Measurements from ENCODE around the gene FLAD1.
A peak's percentile ranks its signal among the peaks of the same experiment; 100 is the strongest.

The FLAD1 gene

DNA sequence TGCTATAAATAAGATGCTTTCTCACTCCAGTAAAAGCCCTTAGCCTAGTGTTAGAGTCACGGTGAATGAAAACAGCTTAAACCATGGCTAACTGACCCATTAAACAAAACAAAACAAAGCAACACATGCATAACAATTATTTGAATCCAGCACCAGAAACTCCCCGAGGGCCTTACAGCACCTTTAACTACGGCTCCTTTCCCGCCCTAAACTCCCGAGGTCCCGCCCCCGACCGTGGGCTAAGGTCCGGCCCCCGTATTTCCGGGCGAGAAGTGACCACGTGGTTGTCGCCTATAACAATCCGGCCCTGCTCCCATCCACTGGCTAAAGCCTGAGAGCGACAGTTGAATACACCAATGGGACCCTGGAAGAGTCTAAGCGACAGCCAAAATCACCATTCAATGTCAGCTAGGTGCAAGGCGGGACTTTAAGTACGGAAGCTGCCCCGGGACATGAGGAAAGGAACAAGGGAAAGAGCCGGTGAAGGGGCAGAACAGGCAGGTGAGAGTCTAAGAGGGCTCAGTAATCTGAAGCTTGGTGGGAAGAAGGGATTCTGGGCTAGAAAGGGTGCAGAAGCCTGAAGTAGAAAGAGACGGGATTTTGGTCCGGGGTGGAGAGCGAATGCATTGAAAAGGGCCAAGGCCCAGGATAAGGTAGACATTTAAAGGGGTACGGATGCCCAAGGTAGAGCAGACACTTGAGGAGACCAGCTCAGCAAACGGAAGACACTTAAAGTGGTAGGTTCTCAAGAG is at the start of gene FLAD1:
Gene FLAD1 (plus strand): TSS at position 448 of the 752 bp plus-strand sequence. CDS start 351 bp downstream, outside the sequence.
- peak; percentile 90 for DNase-seq (ENCODE audit: low read depth)

DNA sequence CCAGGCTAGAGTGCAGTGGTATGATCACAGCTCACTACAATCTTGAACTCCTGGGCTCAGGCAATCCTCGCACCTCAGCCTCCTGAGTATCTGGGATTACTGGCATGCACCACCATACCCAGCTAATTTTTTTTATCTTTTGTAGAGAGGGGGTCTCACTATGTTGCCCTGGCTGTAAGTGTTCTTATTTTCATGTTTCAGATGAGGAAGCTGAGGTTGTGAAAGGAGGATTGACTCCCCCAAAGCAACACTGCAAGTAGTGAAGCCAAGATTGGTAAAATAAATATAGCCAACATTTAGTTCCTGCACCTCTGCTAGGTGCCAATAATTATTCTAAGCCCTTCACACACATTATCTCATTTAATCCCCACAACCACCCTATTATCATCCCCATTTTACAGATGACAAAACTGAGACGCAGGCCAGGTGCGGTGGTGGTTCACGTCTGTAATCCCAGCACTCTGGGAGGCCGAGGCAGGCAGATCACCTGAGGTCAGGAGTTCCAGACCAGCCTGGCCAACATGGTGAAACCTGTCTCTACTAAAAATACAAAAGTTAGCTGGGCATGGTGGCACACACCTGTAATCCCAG is 48.7 kb upstream of the FLAD1 start:
- DNase-seq (ENCODE audit: low read depth) = no peak

DNA sequence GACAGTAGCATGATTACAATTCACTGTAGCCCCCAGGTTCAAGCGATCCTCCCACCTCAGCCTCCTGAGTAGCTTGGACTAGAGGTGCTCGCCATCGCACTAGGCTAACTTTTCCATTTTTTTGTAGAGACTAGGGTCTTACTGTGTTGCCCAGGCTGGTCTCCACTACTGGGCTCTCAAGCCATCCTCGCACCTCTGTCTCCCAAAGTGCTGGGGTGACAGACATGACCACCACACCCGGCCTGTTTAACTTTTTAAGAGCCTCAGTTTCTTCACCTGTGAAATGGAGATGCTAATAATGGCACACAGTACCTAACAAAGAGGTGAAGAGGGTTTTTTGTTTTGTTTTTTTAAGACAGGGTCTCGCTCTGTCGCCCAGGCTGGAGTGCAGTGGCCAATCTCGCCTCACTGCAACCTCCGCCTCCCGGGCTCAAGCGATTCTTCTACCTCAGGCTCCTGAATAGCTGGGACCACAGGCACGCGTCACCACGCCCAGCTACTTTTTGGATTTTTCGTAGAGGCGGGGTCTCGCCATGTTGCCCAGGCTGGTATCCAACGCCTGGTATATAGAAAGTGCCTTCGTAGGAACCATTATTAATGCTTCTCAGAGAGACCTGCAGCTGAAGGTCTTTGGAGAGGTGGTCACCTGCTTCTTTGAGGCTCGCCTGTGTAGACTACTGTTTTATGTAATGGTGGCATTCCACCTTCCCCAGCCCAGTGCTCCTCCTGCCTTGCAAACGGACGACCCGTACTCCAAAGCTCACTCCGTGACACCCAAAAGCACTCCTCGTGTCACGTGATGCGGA is 47.2 kb upstream of the FLAD1 start:
- DNase-seq (ENCODE audit: low read depth) = no peak

DNA sequence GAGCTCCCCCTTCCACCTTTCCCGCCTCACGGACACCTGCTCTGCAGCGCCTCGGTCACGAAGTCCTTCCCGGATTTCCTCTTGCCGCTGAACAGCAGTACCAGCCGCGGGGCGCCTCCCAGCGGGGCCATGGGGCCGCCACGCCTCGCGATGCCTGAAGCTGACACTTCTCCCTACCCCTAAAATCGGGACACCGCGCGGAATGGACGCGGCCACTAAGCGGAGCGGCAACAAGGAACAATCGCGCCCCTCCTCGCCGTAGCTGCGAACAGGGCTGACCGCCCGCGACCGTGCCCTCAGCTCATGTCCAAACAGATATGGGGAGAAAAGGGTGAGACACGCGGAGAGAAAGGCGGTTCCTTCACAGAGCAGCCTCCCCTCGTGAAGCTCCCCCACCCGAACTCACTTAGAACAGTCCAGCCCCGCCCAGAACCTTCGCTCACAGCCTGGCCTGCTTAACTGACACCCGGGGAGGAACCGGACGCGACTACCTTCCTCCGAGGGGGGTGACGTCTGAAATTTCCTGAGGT is 46.5 kb upstream of the FLAD1 start, which contains the start of gene PMVK:
Gene PMVK (minus strand): TSS at position 165 of the 530 bp plus-strand sequence. CDS start 34 bp downstream, at position 131.
- DNase-seq (ENCODE audit: low read depth) = peak; percentile 92

DNA sequence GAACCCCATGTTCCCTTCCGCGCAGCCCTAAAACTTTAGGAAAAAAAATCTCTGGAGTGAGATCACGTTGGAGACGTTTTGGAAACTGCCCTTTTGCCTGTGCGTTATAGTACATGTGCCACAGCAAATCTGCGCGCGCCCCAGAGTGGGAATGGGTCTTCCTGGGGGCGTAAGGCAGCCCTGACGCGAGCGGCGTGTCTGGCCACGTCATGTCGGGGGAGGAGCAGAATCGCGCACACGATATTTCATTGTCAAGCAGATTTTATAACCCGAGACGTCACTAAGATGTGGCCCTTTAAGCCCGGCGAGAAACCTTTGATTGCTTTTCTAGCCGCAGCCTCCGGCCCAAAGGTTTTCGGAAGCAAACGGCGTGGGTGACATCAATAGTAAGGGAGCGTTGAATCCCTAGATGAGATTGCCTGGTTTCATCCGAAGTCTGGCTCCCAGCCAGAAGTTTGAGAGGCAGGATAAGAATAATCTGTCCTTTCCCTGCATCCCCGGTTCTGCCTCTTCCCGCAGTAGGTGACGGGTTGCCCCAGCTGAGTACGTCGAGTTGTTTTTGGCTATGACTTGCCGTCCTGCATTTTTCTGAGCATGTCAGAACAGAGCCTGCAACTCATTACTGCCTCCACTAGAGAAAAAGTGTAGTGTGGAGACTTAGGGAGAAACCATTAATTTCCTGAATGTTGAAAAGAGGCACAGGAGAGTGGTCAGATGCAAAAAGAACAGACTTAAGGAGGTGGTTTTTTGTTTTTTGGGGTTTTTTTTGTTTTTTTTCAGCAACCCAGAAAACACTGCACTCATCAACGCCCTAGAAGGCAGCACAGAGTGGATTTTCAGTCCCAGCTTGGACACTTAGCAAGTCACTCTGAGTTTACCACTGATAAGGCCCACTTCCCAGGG is 45.8 kb upstream of the FLAD1 start:
- DNase-seq (ENCODE audit: low read depth) = peak; percentile 84

DNA sequence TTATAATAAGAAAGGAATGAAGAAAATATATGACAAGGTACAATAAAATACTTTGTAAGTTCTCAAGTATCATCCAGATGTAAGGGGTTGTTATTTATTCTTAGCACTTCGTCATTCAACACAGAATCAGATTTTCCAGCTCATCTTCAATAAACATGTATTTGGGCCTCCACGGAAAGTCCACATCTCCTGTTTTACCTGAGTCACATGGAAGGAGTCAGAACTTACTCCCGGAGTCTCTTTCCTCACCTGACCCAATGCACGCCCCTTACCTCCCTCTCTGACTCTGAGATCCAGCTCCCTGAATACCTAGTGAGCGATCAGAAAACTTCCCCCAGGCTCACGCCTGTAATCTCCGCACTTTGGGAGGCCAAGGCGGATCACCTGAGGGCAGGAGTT is 45.2 kb upstream of the FLAD1 start:
- no peak for DNase-seq (ENCODE audit: low read depth)

DNA sequence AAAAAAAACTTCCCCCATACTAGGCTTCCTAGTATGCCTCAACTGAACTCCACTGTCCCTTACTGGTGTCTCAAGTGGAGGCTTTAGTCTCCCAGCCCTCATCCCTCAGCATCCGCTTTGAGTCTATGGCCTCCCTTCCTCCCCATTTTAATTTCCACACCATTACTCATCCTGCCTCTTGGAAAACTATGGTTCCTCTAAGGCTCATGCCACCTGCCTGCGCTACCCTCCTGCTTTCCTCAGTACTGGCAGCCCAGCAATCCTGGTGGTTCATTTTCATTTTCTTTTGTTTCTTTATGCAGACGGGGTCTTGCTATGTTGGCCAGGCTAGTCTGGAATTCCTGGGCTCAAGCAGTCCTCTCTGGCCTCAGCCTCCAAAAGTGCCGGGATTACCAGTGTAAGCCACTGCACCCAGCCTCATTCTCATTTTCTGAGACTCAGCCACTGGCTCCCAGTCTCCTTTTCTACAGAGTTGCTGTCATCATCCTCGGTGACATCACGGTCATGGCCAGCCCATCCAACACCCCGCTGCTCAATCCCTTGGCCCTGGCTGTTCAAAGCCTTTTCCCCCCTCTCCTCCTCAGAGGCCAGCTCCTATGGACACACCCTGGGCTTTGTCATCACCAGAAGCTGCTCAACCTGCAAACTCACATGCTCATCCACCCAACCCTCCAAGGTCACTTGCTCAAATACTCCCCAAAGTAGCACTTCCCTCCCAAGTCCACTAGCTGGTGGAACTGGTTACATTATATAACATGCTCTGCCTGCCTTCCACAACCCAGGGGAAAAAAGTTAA is 44.3 kb upstream of the FLAD1 start:
- DNase-seq (ENCODE audit: low read depth) = no peak

DNA sequence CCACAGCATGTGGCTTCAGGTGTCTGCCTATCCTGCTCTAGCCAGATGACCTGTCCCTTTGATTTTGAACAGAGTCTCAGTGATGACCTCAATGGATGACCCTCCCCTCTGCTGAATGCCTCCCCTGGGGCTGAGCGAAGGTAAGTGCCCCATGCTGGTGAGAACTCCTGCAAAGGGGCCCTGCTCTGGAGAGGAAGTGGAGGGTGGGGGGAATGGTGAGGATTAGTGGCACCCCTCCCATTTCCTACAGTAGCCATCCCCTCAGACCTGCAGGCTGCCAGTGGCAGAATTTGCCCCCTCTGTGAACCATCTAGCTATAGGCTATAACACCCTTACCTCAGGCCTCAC is 43.0 kb upstream of the FLAD1 start:
- no peak for DNase-seq (ENCODE audit: low read depth)

DNA sequence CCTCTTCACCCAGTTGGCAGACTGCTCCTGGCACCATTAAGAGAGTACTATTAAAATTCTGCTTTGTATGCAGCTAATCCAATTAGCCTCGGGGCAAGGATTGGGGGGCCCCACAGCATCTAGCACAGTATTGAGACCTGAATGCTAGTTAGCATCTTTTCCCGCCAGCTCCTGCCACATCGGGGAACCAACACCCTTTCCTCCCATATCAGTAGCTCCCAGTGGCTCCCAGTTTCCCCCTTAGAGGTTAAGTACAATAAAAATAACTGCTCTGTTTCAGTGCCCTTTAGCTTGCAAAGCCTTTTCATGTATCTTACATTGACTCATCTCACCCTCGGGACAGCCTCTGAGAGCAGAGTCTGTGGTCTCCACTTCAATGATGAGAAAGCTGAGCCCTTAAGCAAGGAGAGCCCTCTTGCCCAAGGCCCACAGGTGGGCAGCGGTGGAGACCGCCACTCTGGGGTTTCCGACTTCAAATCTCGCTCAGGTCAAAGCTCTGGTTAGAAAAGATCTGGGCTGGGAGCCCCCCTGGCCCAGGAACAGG is 42.4 kb upstream of the FLAD1 start:
- DNase-seq (ENCODE audit: low read depth) = no peak

DNA sequence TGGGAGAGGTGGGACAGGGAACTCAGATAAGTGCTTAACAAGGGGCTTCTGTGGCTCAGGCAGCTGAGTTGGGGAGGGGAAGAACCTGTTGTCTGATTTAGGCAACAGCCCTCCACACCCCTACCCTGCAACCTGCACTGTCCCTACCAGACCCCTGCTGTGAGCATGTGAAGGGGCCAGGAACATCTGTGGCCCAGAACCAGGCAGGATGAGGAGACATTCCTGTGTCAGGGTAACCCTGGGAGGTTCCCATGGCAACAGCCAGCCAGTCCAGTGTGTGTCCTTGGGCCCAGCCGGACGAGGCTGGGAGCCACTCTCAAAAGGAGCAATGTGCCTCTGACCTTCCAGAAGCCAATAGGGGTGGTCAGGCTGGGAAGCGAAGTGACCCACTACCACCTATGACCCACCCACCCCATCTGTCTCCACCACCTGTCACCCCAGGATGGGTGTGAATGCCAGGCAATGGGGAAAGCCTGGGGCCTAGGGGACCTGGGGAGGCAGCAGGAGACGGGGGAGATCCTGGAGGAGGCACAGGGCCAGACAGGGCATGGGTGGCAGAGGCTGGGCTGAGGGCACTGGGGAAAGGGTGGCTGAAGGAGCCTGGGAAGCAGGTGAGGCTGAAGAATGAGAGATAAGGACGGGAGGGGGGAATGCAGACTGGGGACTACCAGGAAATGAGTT is 41.7 kb upstream of the FLAD1 start:
- DNase-seq (ENCODE audit: low read depth) = no peak

DNA sequence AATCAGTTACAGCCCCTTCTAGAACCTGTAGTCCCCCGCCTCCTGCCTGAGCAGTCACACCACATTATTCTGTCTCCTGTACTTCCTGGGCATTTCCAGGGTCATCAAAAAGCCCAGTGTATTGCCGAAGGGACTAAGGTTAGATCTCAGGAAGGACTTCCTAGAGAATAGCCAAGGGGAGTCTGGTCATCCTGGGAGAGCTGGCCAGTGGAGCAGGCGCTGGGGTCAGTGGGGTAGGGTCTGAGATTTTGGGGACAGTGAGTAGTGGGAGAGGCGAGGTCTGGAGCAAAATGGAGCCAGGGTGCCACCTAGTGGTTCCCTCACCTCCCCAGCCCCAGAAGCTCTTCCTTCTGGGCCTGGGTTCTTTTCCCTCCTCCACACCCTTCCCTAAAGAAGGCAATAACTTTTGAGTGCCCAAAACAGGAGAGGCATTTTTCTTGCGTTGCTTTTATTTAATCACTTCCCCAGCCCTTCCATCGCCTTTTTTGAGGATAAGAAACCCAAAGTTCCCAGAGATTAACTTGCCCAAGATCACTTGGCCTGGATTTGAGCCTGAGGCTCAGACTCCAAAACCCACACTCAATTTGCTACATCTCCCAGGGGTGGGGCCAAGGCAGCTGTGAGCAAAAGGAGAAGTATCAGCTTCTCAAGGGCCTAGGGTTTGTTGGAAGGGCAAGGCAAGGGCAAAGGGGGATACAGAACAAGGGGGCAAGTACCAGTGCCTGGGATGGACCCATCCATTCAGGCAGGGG is 39.3 kb upstream of the FLAD1 start:
- DNase-seq (ENCODE audit: low read depth) = no peak

DNA sequence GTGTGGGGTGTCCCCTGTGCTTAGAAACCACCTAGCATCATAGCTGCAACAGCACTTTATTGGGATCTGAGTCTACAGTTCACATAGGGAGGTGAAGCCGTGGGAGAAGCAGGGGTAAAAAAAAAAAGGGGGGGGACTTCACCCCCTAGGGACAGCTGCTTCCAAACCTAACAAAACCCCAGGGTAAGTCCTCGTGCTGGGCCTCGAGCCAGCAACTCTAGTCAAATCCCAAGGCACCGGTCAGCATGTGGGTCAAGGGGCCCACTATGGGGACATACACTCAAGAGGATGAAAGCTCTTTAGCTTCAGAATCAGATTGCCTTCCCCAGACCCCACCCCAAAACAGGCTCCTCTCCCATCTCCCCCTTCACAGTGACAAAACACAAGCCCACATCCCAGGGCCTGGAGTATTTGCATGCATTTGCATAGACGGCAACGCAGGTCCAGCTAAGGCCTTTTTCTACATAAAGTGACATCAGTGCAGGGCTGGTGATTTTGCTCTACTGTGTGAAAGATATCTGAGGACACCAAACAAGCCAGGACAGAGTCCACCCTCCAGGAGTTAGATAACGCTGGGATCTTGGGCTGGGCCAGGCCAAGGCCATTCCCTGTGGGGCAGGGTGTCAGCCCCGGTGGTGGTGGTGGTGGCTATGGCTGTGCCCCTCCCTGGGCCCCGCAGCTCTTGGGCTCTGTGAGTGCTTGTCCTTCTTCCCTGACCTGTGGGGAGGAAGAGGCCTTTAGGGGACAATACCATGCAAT is 38.6 kb upstream of the FLAD1 start:
- DNase-seq (ENCODE audit: low read depth) = no peak

DNA sequence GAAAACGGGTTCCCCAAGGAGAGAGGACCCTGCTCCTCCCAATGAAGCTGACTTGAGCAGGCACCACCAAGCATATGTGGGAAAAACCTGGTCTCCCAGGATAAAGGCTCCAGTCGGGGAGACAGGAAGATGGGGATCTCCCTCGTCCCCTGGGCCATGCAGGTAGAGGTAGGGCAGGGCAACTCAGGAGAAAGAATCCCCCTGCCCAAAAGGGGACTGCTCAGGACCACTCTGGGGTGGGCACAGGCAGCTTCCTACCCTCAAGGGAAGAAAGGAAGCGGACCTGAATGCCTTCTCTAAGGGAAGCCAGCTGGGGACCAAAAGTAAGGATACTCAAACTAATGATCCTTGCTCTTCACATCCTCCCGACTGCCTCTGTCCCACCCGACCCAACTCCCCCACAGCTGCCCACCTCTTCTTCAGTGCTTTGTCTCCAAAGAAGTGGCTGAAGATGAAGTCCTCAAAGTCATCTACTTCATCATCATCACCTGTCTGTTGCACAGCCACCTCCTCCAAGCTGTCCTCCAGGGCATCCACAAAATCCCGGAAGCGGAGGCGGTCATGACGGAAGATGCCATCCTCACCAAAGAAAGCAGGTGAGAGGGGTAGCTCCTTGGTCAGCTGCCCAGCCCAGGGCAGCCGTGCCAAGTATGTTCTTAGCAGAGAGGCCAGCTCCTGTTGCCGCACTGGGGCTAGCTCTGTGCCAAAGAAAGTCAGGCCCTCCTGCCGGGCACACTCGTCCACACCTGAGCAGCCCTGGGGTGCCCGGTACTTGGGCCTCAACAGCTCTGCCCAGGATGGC is 37.8 kb upstream of the FLAD1 start:
- DNase-seq (ENCODE audit: low read depth) = no peak

DNA sequence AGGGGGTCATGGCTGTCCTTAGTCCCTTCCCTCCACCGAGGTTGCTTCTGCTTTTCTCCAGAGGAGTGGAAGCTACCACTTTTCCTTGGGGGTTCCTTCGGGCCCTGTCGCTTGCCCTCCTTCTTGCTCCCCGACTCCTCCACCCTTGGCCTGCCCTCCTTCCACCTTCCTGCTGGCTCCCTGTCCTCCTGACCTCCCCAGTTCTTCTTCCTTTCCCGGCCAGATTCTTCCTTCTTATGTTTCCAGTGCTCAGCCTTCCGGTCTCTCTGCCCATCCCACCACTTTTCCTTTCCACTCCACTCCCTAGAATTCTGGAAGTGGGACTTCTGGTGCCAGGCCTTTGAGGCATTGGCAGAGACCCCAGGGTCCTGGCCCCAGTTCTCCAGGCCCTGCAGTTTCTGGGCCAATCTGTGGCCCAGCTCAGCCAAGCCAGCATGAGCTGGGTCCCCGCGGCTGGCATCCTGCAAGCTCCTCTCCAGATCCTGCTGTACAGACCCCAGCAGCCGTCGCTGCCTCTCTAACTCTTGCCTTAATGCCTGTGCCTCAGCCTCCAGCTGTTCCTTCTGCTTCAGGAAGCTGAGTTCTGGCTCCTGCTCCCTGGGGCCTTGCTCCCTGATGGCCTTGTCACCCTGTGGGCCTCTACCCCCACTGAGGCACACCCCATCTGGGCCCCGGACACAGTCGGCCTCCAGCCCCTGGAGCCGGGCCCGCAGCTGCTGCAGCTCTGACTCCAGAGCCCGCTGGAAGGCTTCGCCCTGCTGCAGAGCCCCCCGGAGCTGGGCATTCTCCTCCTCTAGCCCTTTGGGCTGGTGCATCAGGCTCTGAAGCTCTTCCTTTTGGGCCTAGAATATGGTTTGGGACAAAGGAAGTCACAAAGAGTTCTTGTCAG is 36.9 kb upstream of the FLAD1 start:
- no peak for DNase-seq (ENCODE audit: low read depth)

DNA sequence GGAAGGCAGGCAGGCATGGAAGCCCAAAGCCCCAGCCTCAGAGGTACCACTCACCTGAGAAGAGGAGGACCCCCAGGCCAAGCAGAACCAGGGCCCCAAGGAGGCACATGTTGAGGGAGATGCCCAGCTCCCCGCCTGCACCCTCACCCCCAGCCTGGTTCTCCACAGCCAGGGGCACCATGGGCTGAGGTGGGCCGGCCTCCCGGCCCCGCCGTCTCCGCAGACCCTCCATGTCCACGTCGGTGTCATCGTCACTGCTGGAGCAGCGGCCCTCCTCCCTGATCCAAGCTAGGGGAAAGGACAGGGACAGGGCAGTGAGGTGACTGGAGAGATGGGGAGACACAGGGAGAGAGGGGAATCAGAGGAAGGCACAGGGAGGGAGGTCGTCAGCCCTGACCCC is 35.1 kb upstream of the FLAD1 start:
- no peak for DNase-seq (ENCODE audit: low read depth)

DNA sequence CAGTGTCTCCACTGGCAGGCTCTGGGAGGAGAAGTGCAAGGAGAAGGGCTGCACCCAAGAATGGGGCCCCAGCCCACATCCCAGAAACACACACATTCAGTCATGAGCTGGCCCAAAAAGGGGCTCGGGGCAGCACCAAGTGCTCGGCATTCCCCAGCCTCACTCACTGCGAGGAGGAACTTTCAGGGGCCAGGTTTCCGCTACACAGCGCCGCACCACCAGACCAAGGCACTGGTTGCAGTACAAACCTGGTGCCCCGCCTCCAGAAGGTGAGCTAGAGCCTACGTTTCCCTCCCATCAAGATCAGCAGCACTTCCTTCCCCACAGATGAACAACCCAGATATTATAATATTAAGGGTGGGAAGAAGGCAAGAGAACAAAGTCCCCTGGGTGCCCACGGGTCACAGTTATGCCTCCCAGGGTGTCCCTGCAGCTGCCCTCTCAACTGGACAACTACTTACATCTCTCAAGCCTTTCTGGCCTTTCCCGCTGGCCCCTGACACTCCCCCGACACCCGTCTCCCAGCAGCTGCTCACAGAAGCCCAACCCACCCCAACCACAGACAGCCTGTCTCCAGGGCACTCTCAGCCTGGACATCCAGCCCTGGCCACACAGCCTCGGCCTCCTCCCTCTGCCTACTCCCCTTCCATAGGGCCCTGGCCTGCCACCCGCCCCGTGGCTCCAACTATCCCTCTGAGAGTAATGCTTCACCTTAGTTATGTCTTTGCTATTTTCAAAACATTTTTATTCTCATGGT is 31.1 kb upstream of the FLAD1 start:
- DNase-seq (ENCODE audit: low read depth) = no peak
